HG03108 (cell line): ENCODE data around the gene SOX2.
"Not testable (repeated sequence)": the region's sequence is repeated elsewhere in the genome, so short reads cannot be mapped to it uniquely, and the experiment has no call there.

Source experiments
- ATAC-seq: cut with Tn5 transposase; IDR thresholded peaks from one replicate; pipeline ENCODE4 v1.9.1; 2021; ENCODE audit warnings: moderate library complexity; ENCODE audit not compliant: unreplicated experiment

The SOX2 gene

DNA sequence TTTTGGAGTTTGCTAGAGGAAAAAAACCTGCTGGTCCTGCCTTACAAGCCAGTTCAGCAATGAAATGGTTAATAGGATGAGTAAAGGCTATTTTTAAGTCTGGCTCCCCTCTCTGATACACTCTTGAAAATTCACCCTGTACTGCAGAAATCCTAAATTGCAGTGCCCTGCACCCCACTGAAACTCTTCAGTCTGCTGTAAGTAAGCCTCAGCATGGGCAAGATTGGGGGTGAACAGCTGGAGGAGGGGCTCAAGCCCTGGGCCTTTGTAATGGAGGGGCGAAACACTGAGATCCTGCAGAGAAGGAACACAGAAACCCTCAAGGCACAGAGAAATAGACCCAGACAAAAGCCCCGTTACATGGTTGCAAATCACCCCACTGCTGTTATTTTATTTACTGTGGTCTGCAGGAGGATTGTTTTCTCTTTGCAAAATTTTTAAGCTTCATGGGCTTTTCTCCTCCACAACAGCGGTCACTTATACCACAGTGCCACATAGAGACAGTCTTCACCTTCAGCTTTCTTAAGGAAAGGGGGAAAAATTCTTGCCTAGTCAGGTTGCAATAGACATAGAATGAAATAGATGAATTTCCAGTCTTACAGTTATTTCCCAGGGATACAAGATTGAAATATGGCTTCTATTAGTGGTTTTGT is 45.0 kb downstream of the SOX2 start:
- ATAC-seq, result no peak

GRCh38 chr3:181757694-181758306 is 46.1 kb downstream of the SOX2 start:
- ATAC-seq, result no peak

DNA sequence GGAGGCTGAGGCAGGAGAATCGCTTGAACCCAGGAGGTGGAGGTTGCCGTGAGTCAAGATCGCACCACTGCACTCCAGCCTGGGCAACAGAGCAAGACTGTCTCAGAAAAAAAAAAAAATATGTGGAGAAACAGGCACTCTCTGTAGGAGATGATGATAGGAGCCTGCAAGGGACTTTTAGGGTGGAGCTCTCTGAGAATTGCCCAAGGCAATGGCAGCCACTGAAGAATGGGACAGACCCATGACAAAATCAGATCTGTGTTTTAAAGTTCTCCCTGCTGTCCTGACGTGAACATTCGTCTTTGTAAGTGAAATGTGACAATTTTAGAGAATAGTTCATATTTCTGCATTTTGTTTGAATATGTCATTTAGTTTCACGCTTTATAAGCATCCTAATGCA is 50.2 kb downstream of the SOX2 start:
- no peak for ATAC-seq

- ATAC-seq, result not testable (repeated sequence)
These were observed 52.3 kb downstream of the SOX2 start for GRCh38 chr3:181764033-181764432.
